CMK (cell line): ENCODE measurements around the gene ZMIZ2.
"Not testable (repeated sequence)": the region's sequence is repeated elsewhere in the genome, so short reads cannot be mapped to it uniquely, and the experiment has no call there.

Source experiments
- DNase-seq: peaks from one replicate; pipeline ENCODE4 v3.0.0-alpha.2; 2010; ENCODE audit warnings: low read depth

ZMIZ2 gene

GRCh38 chr7:44803828-44804519, 55.3 kb downstream of the ZMIZ2 start:
- DNase-seq: not testable (repeated sequence)

GRCh38 chr7:44805950-44806349, 57.3 kb downstream of the ZMIZ2 start:
- no peak for DNase-seq

- DNase-seq: no peak
Measured at GRCh38 chr7:44808914-44809393, 60.3 kb downstream of the ZMIZ2 start.

- no peak for DNase-seq
Measured at GRCh38 chr7:44811093-44811492, 62.4 kb downstream of the ZMIZ2 start.

- DNase-seq: no peak
Measured at GRCh38 chr7:44811571-44811970, 62.9 kb downstream of the ZMIZ2 start.

- no peak for DNase-seq
Measured at GRCh38 chr7:44814919-44815318, 66.3 kb downstream of the ZMIZ2 start.

GRCh38 chr7:44819292-44819691, 70.6 kb downstream of the ZMIZ2 start:
- DNase-seq: no peak
